ENCODE measurements around the gene RANGAP1. TPM values are rescaled to one million over a fixed set of nuclear protein-coding genes. Genes with fewer than 3 reads are reported as not detected.

The RANGAP1 gene
- total and polyA plus RNA-seq, 10 donors = 26.8 to 53.4 (median 43.7) TPM

DNA sequence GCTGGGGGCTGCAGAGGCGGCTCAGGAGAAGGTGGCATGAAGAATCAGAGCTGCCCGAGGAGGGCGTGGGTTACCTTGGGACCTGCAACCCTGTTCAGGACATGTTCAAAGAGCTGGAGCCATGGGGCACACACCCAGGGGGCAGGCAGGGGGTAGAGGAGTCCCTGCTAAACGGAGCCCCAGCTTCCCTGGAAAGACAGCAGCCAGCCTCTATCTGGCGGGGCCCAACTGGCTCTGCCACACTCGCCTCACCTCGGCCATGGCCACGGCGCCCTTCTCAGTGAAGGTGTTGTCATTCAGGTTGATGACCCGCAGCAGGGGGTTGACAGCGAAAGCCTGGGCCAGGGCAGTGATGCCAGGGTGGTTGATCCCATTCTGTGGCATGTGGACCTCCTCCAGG lies 28.3 kb downstream of the RANGAP1 start:
- DNase-seq = no peak
- intact Hi-C loops (cut with DNase I; ENCODE audit: low total_unique reads) = no loop called here
- H3K4me3 ChIP-seq = no peak overlapping the region
- H3K9me3 ChIP-seq = no peaks in the 10 kb centered on the region
- no peaks in the 10 kb centered on the region for H3K4me1 ChIP-seq
- peaks cover 2 to 100% (median 98%) of the 10 kb centered on the region in 6 donors for H3K36me3 ChIP-seq
- WGBS, 5 donors = 91 to 99% (median 96%) methylated on average over 7 to 11 of the region's 11 CpGs
- H3K27ac ChIP-seq = no peak overlapping the region
- no peaks in the 10 kb centered on the region for H3K27me3 ChIP-seq (replicated peaks in 1 of 7)
- TF ChIP-seq, protein P1, sequence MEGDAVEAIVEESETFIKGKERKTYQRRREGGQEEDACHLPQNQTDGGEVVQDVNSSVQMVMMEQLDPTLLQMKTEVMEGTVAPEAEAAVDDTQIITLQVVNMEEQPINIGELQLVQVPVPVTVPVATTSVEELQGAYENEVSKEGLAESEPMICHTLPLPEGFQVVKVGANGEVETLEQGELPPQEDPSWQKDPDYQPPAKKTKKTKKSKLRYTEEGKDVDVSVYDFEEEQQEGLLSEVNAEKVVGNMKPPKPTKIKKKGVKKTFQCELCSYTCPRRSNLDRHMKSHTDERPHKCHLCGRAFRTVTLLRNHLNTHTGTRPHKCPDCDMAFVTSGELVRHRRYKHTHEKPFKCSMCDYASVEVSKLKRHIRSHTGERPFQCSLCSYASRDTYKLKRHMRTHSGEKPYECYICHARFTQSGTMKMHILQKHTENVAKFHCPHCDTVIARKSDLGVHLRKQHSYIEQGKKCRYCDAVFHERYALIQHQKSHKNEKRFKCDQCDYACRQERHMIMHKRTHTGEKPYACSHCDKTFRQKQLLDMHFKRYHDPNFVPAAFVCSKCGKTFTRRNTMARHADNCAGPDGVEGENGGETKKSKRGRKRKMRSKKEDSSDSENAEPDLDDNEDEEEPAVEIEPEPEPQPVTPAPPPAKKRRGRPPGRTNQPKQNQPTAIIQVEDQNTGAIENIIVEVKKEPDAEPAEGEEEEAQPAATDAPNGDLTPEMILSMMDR (IDR thresholded peaks at IDR 0.05 in 8 of 11, conservative IDR thresholded peaks at IDR 0.05 in 3 of 11) = no peak
- peak in 1 of 3 donors; percentile 17 for TF ChIP-seq POLR2AphosphoS5 (IDR thresholded peaks at IDR 0.05)

GRCh38 chr22:41256254-41257253 lies 29.4 kb downstream of the RANGAP1 start:
- H3K27me3 ChIP-seq (replicated peaks in 1 of 7) = no peaks in the 10 kb centered on the region
- no peak overlapping the region for H3K27ac ChIP-seq
- H3K4me3 ChIP-seq = no peak overlapping the region
- no peaks in the 10 kb centered on the region for H3K9me3 ChIP-seq
- no peak for TF ChIP-seq POLR2AphosphoS5 (IDR thresholded peaks at IDR 0.05)
- TF ChIP-seq, protein P1 (IDR thresholded peaks at IDR 0.05 in 8 of 11, conservative IDR thresholded peaks at IDR 0.05 in 3 of 11) = no peak
- TF ChIP-seq POLR2A (IDR thresholded peaks at IDR 0.05) = no peak
- no peak for DNase-seq
- no peaks in the 10 kb centered on the region for H3K4me1 ChIP-seq
- 81 to 91% (median 89%) methylated on average over 17 to 20 of the region's 20 CpGs for WGBS, 5 donors
- peaks cover 2 to 100% (median 98%) of the 10 kb centered on the region in 6 donors for H3K36me3 ChIP-seq
- intact Hi-C loops (cut with DNase I; ENCODE audit: low total_unique reads) = no loop called here

DNA sequence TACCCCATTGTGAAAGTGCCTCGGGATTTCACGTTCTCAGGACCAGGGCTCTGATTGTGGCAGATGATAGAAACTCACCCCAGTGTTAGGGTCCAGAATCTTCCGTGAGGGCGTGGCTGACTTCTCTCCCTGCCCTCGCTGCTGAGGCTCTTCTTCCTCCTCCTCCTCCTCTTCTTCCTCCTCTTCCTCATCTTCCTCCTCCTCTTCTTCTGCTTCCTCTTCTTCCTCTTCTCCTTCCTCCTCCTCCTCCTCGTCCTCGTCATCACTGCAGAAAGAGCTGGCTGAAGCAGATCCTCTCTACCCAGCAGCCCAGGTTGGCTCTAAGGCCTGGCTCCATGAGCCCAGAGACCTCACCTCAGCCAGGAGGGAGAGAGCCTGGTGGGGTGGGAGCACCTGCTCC lies 31.8 kb downstream of the RANGAP1 start:
- peaks cover 2 to 100% (median 98%) of the 10 kb centered on the region in 6 donors for H3K36me3 ChIP-seq
- 71 to 82% (median 79%) methylated on average over 7 of the region's 7 CpGs for whole genome bisulfite sequencing, 5 donors
- no peak overlapping the region for H3K4me3 ChIP-seq
- TF ChIP-seq POLR2AphosphoS5 (IDR thresholded peaks at IDR 0.05) (no peak), POLR2A (IDR thresholded peaks at IDR 0.05) (no peak)
- H3K9me3 ChIP-seq = no peaks in the 10 kb centered on the region
- DNase-seq = no peak
- H3K27me3 ChIP-seq (replicated peaks in 1 of 7) = no peaks in the 10 kb centered on the region
- H3K27ac ChIP-seq = no peak overlapping the region
- no peaks in the 10 kb centered on the region for H3K4me1 ChIP-seq
- intact Hi-C loops (cut with DNase I; ENCODE audit: low total_unique reads) = no loop called here

- intact Hi-C loops (cut with DNase I; ENCODE audit: low total_unique reads) = no loop called here
- Histone ChIP-seq H3K4me3 (no peak overlapping the region), H3K27ac (no peak overlapping the region), H3K9me3 (no peaks in the 10 kb centered on the region), H3K4me1 (no peaks in the 10 kb centered on the region), H3K36me3 (peaks cover 0 to 100% (median 98%) of the 10 kb centered on the region in 6 donors), H3K27me3 (replicated peaks in 1 of 7) (no peaks in the 10 kb centered on the region)
- no peak for DNase-seq
- 94 to 96% (median 95%) methylated on average over 8 of the region's 8 CpGs for WGBS, 5 donors
- TF ChIP-seq POLR2AphosphoS5 (IDR thresholded peaks at IDR 0.05) (no peak), POLR2A (IDR thresholded peaks at IDR 0.05) (no peak)
- TF ChIP-seq, protein P1 (IDR thresholded peaks at IDR 0.05 in 8 of 11, conservative IDR thresholded peaks at IDR 0.05 in 3 of 11) = no peak
Measured at GRCh38 chr22:41252365-41252764, 33.6 kb downstream of the RANGAP1 start.

All from spleen (tissue), 11 donors.